ENCODE measurements around the gene DCLK1. TPM values are rescaled to one million over a fixed set of nuclear protein-coding genes. Genes with fewer than 3 reads are reported as not detected.
A peak's percentile ranks its signal among the peaks of the same experiment; 100 is the strongest.

DCLK1 gene
- total RNA-seq, 1 experiment from 2014 or later, result 0.24 TPM

DNA sequence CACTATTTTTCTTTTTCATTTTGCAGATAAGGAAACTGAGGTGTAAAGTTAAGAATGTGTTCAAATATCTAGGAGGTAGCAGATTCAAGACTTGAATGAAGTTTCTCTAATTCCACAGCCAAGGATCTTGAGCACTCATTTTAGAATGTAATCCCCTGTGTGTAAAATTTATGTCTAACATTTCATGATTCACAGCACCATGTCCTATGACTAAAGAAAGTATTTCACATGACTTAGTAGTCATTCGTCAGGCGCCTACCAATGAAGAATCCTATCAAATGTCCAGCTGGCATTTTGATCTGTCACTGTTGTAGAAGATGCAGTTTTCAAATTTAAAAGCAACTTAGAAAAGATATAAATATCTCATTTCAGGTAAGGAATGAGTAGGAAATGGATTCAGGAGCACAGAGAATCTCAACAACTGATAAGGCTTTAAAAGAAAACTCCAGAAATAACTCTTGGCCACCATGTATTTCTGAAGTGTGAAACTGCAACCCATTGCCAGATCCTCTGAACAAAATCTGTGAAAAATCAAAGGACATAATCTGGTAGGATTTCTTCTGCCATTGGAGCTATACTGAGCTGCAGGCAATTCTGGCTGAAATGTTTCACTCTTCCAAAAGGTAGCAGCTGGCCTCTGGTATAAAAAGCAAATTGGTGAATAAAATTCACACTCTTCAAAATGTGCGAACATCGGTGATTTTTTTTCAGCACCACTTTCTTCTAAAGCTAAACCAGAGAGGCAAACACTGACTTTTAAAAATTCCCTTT is 92.2 kb downstream of the DCLK1 start:
- DNase-seq (ENCODE audit: low read depth), result no peak

DNA sequence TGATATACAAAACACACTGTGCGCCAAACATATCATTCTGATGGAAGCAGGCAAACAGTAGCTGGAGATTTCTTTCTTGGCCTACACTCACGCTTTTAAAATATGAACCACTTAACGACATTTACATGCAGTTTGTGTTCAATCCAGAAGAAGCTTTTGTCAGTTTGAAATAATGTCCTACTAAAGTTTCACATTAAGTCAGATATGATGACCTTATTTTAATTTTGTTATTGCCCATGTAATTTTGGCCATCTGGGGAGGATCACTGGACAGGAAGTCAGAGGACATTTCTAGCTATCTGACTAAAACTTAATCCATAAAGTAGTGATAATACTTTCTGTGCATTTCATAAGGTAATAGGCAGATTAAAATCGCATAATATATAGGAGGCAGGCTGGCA is 98.1 kb downstream of the DCLK1 start:
- no peak for DNase-seq (ENCODE audit: low read depth)

DNA sequence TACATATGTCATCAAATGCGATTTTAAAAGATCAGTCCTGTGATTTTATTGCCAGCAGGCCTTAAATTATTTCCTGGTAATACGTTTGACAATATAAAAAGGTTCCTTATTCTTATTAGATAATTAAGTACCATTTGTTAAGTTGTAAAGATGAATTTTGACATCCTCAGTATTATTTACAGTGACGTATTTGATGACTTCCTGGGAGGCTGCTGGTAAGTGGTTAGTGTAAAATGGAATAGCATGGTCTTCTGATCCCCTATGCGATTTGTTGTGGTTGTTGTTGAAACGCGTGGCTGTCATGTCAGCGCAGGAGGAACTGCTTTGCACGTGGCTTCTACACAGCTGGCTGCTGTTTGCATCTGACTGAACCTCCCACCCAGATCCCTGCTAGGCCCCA is 99.7 kb downstream of the DCLK1 start:
- DNase-seq (ENCODE audit: low read depth), result no peak

DNA sequence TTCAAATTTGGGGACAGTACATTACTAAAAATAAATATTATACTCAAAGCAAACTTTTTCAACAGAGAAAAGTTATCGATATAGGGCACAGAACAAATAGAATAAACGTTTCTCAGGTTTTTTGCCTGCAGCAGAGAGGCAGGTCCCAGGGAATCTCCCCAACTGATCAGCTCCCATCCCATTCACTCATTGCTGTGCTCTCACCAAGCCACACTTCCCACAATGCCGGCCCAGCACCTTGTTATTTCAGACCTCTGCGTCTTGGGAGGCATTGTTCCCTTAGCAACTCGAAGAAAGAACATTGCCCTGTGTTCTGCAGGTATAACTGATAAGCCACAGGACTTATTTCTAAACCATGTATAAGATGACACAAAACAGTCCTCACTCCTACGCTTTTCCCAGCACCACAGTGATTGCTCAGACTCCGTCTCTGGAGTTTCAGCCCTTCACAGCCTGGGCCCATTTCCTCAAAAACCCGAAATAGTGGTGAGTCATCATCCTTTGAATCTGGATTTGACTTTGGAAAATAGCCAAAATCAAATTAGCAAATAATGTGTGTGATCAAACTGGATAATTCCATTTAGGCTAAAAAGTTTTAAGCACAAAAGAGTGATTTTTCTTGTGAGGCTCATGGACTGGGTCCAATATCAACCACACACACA is 100.4 kb downstream of the DCLK1 start:
- peak; percentile 74 for DNase-seq (ENCODE audit: low read depth)

DNA sequence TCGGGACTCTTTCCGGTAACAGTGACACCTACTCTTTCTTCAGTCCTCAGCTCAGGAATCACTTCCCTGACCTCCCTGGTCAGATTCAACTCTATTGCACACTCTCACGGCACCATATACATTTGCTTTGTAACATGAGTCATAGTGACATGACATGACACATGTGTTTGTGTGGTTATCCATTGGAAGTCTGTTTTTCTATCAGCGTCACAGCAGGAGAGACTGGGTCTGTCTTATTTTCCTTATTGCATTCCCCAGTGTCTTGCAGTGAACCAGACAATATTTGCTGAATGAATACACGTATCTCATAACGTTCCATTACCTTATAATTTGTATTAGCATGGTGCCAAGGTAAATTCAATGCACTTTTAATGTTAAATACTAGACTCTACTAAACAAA is 102.0 kb downstream of the DCLK1 start:
- peak; percentile 68 for DNase-seq (ENCODE audit: low read depth)

DNA sequence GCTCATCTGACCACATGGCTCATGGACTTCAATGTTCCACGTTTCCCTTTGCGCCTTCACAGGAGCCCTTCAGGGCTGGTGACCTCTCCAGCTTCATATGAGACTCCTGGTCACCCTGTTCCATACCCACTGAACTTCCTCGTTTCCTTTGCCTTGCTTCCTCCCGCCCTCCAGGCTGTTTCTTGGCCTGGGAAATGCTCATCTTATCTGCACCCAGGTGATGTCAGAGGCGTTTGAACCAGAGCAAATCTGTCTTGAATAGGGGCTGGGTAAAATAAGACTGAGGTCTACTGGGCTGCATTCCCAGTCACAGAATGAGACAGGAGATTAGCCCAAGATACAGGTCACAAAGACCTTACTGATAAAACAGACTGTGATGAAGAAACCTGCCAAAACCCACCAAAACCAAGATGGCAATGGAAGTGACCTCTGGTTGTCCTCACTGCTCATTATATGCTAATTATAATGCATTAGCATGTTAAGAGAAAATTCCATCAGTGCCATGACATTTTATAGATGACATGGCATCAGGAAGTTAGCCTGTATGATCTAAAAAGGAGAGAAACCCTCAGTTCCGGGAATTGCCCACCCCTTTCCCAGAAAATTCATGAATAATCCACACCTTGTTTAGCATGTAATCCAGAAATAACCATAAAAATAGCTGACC is 102.7 kb downstream of the DCLK1 start:
- no peak for DNase-seq (ENCODE audit: low read depth)

DNA sequence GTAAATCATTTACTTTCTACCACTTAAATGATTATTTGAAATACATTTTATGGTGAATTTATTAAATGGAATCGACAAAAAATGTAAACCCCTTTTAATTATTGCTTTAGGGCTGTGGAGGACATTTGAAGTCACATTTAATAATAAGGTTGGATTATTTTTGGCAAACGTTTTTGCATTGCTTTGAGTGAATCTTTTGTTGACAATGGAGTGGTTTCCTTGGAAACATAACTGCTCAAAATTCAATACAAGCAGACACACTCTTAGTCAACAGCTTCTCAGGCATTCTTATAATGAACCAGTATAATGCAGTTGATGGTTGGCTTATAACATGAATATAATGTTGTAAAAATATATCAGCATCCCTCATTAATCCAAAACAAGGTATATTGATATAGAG is 104.7 kb downstream of the DCLK1 start:
- DNase-seq (ENCODE audit: low read depth), result no peak

DNA sequence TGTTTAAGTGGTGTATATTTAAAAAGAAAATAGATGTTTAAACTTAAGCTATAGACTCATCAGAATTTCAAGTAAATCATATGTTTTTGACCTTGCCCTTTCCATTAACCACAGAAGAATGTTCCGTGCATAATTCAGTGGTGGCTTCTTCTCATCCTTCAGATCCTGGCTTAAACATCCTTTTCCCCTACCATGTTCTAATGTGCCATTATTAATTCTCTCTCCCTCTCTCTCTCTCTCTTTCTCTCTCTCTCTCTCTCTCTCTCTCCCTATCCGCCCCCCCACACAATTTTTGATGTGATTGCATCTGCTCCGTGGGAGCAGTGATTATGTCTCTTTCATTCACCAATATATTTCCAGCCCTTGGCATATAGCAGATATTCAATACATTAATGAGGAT is 116.4 kb downstream of the DCLK1 start:
- no peak for DNase-seq (ENCODE audit: low read depth)

DNA sequence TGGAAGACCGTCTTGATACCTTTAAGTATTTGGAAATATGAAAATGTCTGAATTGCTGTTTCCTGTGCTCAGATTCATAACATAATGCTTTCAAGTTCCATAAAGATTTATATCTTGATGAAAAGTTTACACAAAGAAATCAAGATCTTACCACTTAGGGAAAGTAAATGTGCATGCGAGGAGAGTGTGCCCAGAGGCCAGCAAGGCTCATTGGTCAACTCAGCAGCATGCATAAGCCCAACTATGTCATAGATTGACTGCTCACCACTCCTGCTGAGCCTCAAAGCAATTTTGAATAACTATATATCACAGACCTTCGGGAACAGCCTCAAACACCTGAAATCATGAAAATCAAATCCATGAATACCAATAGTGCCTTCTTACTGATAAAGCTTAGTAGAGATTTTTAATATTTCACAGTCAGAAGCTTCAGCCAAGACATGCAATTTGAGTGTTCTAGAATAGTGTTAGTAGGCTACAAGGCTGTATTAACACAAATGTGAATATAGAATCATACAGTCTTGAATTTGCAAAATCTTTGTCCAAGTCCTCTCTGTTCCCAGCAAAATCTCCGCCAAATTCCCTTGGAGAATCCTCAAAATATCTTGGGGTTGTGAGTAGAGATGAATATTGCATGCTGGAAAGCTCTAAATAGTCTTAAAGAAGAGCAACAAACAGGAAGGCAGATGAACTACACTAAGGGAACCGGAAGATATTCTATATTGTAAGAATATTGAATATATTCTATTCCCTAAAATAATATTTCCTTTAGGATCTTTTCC is 124.1 kb downstream of the DCLK1 start:
- no peak for DNase-seq (ENCODE audit: low read depth)

DNA sequence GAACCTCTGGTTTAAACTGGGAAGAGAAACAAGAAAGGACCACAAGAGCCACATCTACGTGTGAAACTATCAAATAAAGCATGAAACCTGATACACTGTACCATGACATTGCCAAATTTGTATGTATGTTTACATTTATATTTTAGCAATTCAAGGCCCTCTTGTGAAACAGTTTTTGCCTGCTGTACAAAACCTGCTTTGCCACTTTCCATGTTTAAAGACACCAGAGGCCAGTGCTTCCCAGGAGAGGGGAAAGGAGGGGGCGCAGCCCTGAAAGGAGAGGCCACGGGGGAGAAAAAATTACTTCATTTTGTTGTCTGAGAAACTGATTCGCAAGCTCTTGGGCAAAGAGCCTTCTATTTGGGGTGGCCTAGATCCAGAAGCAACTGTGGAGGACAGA is 124.8 kb downstream of the DCLK1 start:
- no peak for DNase-seq (ENCODE audit: low read depth)

DNA sequence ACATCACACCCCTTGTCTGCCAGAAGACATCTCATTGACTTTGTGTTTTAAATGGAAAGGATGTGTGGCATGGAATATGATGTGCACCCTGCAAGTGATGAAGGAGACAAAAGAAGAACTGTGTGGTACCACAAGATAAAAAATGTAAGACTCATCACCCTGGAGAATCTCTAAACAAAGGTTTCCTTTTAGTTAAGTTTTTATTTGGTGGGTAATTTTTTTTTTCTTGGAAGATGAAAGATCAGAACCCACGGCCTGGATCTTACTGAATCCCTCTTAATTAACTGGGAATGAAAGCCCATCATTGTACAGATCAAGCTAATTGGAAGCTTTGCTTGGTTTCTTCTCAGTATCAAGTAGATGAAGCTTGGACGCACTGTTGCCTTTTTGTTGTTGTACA is 129.6 kb downstream of the DCLK1 start:
- no peak for DNase-seq (ENCODE audit: low read depth)

DNA sequence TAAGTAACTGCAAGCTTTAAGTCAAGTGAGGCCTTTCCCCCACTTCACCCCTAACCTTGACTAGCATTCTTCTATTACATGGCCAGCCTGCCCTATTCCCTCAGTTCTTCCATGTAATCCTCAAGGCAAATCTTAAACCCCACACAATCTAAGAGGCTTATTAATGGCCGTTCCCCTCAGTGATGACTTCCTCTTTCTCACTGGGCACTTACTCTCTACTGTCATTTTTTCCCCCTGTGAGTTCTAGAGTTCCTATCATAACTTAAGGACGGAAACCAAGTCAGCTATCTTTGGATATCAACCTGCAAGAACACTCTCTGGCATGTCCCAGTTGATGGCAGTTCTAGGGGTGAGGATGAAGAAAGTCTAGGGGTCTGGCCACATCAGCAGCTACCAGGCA is 131.2 kb downstream of the DCLK1 start:
- no peak for DNase-seq (ENCODE audit: low read depth)

DNA sequence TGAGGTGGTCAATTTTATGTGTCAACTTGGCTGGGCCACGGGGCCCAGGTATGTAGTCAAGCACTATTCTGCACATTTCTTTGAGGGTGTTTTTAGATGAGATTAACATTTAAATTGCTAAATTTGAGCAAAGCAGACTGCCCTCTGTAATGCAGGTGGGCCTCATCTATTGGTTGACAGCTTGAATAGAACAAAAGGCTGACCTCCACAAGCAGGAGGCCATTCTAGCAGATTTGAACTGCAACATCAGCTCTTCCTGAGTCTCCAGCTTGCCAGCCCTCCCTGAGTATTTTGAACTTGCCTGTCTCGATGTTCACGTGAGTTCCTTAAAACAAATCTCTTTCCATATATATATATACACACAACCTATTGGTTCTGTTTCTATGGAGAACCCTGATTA is 134.8 kb downstream of the DCLK1 start:
- DNase-seq (ENCODE audit: low read depth), result no peak

DNA sequence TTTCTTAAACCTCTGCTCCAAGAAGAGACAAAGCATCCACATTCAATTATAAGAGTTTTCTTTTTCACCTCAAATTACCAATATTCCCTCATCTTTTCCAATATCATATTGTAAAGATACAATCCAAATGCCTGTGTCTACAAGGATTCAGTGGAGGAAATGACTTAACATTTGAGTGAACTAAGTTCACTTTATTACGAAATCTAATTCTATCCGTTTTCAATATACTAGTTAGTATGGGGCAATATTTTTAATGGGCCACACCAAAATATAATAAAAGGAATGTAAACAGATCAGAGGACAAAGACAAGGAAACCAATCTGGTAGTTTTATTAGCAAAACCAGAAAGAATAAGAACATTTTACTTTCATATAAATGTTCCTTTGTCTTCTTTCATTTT is 136.0 kb downstream of the DCLK1 start:
- no peak for DNase-seq (ENCODE audit: low read depth)

DNA sequence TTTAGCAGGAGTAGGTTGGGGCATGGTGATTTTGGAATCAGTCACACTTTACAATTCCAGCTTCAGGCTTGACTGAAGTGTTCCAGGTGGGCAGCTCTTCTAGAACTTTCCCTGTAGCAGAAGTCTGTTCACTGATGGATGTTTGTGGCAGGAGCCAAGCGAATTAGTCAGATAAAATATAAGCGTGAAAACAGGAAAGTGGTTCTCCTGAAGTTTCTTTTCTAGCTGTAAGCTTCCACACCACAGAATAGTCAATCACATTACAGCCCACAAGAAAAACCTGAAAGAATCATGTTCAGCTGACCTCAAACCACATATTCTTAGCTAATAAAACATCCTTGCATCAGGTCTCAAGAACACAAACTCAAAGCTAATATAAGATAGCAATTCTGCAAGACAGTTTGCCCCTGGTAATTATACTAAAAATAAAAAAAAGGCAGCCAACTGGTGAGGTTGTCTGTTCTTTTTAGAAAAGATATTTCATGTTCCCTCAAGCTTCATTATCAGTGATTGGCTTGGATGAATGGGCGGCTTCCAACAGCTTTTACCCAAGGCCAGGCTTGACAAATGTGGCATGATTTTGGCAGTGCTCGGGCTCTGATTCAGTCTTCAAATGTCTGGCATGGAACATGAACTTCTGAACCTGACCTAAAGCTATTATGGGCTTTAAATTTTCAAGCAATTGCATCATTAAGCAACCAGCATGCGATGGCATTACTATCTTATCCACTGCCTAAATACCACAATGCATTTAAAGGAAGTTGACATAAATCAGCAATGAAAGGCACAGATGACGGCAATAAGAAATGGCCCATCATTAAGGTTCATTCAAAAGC is 136.8 kb downstream of the DCLK1 start:
- DNase-seq (ENCODE audit: low read depth), result peak; percentile 83

DNA sequence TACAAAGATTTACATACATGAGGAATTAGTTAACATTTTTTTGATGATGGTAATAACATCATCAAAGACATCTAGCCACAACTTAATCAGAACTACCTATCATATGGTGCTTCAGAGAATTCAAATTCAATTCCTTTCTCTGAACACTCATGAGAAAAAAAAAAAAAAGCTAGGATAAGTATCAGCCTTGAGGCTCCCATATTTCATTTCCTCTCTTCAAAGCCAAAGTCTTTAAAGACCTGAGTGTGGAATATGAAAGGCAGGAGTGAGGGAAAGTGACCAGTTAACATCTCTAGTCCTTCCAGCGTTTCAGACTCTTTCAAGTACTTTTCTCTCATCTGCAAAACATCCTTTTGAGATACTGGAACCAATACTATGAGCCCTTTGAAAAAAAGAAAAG is 137.5 kb downstream of the DCLK1 start:
- no peak for DNase-seq (ENCODE audit: low read depth)

DNA sequence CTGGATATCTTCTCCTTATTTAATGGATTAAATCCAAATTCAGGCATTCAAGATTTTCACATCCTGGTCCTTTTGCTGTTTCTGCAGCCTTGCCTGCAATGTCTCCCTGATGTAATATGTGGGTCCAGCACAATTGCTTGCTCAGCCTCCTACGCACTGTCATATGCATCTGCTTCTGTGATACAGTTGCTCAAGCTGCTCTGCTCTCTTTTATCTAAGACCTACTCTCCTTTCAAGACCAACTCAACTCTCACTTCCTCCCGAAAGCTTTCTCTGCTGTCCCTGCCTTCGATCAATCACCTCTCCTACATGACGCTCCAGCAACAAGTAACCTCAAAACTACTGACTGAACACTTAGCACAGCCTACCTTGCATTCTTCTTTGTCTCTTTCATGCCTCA is 138.2 kb downstream of the DCLK1 start:
- DNase-seq (ENCODE audit: low read depth), result no peak

DNA sequence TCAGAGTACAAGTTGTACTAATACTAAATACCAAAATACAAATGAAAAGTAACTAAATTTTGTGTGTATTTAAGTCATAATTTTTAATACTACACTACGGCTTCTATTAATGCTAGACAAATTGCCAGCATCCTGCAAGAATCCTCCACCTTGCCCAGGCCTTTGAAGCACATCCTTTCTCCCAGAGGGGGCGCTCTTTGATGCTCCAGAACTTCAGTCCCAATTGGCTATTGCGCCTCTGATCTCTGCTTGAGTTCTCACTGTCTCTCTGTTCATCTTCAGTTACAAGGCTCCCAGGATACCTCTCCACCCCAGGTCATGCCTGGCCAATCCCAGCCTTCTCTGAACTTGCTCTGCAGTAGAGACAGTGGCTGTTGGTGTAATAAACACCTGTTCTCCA is 141.0 kb downstream of the DCLK1 start:
- no peak for DNase-seq (ENCODE audit: low read depth)

DNA sequence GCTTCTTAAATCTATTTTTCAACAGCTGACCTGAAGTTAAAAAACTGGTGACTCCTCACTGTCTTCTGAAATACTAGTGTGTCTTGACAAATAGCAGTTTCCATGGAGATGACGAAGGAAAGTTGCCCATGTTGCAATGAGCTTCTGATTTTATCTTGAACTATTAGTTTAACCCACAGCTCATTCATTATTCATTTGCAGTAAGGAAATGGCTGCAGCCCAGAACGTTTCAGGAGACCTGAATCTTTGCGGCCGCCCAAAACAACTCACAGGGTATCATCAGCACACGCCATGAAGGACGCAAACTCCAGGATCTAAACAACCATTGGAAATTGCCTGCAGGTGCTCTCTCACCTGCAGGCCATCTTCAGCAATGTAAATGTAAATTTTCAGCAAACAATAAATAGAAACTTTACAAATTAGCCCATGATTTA is 142.5 kb downstream of the DCLK1 start:
- no peak for DNase-seq (ENCODE audit: low read depth)

DNA sequence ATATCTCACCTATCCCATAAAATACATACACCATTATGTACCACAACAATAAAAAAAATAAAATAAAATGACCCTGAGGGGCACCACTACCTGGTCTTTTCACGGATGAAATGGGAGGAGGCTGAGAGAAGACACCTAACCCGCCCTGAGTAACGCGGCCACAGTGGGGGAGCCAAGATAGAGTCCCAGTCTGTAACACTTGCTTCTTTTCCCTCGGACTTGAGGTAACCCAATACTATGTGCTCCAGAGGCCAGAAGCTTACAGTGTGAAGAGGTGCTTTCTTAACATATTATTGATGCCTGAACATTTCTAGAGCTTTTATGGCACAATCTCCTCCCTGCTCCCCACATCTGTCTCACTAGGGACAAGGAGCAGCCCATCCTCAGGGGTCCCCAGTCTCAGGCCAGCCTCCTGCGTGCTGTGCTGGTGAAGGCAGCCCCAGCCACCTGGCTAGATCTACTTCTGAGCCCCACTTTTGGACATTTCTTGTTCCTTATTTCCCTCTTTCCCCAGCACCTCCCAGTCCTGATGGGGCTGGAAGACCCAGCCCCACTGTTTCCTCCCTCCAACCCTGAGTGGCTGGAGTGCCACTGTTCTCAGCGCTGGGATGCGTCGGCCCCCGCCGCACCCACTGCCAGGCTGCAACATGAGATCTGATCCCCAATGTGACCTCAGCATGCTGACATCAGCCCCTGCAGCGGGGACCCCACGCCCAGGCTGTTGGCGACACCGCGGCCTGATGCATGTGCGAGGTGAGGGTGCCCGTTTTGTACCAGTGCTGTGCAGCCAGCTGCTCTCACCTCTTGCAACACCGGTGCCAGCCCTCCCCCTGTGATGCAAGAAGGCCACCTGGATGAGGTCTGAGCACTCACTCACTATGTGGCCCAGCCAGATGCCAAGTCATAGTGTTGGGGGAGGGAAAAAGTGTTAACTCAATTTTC is 143.3 kb downstream of the DCLK1 start:
- no peak for DNase-seq (ENCODE audit: low read depth)

Data from RPMI7951 (cell line).